ENCODE results near the gene SORCS1.

SORCS1 gene

DNA sequence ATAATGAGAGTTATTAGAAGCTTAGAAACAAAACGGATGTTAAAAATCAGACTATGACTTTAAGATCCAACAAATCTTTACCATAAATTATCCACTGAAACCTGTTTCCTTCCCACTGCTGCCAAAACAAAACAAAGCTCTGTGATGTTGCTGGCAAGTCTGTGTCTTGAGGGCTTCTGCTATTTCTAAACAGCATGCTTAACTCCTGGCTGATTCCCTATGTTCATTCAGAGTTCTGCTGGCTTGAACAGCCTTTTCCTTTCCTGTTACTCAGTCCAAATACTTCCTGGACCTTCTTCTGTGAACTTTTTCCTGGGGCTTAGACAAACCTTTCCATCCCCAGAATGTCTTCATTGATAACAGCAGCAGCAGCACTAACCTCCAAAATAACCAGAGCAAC is 448.1 kb downstream of the SORCS1 start:
- DNase-seq = no peak

- no peak for DNase-seq
Observed at GRCh38 chr10:106714734-106715555, 449.6 kb downstream of the SORCS1 start.

DNA sequence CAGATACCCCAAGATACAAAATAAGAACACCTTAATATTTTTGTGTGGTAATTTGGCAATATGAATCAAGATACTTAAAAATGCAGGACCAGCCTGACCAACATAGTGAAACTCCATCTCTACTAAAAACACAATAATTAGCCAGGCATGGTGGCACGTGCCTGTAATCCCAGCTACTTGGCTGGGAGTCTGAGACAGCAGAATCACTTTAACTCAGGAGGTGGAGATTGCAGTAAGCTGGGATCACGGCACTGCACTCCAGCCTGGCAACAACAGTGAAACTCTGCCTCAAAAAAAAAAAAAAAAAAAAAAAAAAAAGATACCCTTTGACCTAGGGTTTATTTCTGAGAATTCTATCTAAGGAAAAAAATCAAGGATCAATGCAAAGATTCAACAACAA is 450.7 kb downstream of the SORCS1 start:
- no peak for DNase-seq

GRCh38 chr10:106712988-106713387 is 451.5 kb downstream of the SORCS1 start:
- no peak for DNase-seq

DNA sequence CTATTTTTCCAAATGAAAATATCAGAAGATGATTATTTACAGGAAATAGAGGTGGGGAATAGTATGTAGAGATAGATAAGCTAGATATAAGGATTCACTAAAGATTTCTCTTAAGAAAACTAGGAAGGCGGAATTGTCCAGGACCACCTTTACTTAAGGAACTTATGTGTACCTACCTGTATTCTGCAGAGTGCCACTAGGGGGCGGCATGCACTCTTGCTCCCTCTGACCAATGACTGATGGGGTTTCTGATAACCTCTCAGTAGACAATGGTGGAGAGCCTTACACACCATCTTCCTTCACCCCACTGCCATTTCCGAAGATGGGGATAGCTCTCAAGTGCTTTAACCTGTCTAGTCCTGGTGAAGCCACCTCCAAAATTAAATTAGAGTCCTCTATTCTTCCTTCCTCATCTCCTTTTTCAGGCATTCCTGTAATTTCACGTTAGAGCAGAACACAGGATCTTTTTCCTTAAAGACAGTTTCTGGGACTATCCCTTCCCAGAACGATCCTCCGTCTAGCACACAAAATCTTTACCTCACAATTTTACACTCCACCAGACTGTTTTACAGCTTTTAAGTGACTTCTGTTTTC is 453.1 kb downstream of the SORCS1 start:
- DNase-seq = no peak

- no peak for DNase-seq
Observed at GRCh38 chr10:106708506-106708905, 456.0 kb downstream of the SORCS1 start.

- no peak for DNase-seq
Observed at GRCh38 chr10:106707657-106708056, 456.8 kb downstream of the SORCS1 start.

GRCh38 chr10:106706127-106706526 is 458.4 kb downstream of the SORCS1 start:
- DNase-seq = no peak

DNA sequence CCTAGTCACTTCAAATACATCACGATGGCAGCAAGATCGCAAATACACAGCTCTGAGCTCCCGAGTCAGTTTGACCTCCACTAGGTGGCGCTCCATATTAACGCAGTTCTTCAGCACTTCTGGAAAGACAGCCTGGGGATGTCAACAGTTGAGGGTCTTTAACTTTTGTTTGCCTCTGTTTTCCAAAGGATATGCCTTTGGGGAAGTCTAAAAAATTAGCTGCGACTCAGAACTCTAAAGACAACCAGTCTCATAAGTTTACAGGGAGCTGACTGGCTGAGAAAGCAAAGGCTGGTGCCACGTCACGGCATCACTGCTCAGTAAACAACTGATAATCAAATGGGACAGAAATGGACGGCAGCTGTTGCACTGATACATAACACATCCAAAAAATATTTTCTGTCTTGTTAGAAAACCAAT is 458.8 kb downstream of the SORCS1 start:
- no peak for DNase-seq

DNA sequence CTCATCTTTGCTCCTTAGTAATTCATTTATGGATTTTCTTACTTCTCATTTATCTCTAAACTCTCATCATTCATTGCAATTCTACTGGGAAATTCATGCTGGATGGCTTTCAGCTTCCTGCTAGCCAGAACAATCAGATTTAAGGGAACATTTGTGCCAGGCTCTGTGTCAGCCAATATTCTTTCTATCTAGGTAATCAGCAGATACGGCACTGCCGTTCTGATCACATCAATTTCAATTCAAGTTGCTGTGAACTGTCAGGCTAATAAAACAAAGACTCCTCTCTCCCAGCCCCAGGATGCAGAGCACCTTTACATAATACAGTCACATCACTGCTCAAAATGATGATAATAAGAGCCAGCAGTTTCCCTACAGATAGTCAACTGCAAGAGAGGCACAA is 468.3 kb downstream of the SORCS1 start:
- DNase-seq = no peak

DNA sequence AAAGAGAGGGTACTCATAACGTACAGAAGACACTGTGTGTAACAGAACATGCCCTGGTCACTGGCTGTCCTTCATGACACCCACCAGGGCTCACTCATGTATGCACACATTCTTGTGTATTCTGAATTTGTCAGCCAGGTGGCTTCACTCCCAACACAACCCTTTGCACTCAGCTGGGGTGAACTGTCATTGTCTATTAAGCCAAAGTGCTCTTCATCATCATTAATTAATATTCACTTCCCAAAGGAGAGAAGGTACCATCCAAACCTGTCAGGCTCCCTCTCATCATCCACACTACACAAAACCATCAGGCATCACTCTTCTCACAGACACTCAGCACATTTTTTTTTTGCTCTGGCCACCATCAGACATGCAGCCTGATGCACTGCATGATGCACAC is 469.8 kb downstream of the SORCS1 start:
- no peak for DNase-seq

DNA sequence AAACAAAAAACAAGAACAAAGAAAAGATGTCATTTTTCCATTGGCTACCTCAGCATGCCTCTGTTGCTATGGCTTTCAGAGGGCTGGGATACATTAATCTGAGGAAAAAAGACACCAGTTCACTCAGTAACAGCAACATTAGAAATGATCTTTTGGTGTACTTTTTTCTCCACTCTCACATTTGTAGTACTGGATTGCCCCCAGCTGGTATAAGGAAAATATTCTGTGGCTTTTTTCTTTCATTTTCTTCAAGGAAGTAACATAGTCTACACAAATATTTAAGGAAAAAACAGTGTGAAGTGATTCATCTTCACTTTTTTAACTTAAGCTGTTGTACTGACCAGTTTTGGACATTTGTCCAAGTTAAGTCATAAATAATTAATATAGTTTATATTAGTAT is 482.3 kb downstream of the SORCS1 start:
- DNase-seq = no peak

GRCh38 chr10:106680061-106680460 is 484.4 kb downstream of the SORCS1 start:
- DNase-seq = no peak

DNA sequence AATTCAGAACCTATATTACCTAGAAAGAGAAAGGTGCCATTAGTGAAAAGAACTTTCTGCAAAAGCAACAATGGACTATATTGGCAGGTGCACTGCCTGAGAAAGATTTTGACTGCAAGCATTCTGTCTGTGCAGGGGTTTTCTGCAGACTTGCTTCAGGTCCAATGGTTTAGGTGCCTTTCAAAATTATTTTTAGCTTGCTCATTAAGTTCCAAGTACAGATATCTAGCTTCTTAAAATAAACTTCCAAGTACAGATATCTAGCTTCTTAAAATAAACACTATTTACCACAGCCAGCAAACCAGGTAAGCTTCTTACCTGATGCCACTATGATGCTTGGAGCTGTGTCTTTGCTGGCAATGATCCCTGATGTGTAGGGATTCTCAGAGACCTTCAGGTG is 485.2 kb downstream of the SORCS1 start:
- DNase-seq = no peak

DNA sequence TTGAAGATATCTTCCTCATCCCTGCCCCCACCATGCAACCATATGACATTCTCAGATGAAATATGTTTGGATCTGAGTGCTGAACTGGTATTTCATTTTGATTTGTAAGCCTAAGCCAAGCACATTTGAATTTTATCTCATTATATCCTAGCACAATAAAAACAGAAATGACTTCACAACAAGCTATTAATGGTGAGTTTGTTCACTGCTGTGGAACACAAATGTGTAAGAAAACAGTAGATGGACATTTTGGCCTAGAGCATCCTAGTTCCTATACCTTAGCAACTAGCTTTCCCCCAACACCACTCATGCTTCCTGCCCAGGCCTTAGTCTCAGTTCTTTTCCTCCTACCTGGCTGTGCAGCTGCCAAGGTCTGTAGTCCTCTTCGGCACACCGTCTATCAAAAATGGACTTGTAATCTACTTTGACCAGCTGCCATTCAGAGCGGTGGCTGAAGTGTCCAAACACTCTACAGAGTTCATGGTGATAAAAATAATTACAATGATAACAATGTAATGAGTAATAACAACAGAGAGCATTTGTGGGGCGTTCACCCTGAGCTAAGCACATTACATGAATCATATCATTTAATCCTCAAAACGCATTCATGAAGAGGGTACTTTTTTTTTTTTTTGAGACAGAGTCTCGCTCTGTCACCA is 491.9 kb downstream of the SORCS1 start:
- no peak for DNase-seq

GRCh38 chr10:106661767-106662140 is 502.8 kb downstream of the SORCS1 start:
- DNase-seq = no peak

DNA sequence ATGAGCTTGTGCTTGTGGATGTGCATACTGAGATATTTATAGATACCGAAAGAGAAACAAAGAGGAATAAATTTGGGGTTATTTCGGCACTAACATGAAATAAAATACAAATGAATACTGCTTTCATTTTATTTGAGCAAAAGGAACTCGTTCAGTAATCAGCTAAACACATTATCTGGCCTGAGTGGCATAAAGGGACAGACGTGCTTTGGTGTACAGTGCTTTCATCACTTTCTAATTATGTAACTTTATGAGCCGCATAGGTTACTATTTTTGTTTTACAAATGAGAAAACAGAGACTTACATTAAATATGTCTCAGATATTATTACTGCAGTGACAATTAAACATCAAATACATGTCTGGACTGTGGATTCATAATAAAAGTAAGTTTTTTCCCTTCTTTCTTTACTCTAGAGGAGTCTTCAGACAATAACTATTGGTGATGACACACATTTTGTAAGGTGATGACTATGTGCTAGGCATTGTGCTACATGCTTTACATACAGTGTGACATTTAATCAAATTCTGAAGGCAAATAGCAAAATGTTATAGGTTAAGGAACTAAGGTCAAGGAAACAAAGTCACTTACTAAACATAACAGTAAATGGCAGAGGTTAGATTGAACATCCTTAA is 503.3 kb downstream of the SORCS1 start:
- no peak for DNase-seq

DNA sequence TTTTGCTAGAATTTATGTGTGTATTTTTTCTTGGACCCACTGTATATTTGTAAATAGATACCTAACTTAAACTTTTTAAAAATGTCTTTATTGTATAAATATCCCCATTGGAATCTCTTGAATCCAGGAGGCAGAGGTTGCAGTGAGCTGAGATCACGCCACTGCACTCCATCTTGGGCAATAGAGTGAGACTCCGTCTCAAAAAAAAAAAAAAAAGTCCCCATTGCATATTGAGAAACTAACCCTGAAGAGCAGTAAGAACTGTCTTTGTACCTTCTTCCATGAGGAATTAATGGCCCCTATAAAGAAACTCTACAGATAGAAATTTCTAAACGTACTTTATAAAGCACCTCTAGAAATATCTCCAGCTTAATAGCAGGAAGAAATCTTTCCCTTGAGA is 504.0 kb downstream of the SORCS1 start:
- DNase-seq = no peak

DNA sequence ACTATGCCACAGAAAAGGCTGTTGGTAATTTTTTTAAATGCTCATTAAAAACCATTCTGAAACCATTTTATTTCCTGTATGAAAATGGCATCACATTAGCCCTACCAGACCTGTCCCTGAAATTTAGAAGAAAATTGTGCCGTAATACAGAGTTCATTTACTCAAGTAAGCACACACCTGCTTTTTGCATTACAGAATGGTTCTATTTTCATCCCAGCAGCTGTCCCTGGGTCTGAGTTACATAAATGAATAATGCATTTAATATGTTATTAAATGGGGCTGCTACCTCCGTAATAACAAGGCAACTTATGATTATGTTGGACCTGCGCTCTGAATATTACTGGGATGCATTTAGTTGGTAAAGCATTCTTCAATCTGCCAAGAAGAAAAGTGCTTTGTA is 508.9 kb downstream of the SORCS1 start:
- no peak for DNase-seq

DNA sequence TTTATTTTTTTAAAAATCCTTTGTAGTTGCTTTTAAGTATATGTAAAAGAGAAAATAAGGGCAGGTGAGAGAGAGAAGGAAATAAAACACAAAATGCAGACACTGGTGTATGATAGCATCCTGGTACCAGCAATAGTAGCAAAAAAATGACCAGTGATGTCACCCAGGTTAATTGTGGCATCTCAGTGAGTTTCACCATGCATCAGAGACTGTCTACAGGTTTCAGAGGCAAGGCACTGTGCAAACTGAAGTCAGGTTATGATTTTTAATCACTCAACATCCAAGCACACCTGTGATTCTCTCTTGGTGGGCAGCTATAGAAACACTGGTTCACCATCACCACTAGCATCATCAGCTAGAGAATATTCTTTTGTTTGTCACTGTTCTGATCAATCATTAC is 509.3 kb downstream of the SORCS1 start:
- no peak for DNase-seq

DNA sequence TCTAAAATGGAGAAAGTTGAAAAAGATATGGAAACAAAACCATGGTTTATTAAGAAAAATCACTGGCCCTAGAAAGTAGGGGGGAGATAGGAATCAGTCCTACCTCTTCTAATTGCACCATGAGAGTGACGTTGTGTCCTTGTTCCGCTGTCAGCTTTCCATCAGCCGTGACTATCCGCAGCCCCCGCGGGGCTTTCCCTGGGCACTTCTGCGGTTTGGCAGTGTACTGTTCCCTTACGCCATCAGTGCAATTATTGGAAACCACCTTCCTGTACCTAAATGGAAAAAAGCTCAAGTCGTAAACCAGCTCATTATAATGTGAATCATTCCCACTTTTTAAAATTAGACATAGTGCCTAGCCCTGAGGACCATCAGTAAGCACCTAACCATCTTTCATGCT is 512.2 kb downstream of the SORCS1 start:
- no peak for DNase-seq

- no peak for DNase-seq
Observed at GRCh38 chr10:106648534-106649481, 515.7 kb downstream of the SORCS1 start.

DNA sequence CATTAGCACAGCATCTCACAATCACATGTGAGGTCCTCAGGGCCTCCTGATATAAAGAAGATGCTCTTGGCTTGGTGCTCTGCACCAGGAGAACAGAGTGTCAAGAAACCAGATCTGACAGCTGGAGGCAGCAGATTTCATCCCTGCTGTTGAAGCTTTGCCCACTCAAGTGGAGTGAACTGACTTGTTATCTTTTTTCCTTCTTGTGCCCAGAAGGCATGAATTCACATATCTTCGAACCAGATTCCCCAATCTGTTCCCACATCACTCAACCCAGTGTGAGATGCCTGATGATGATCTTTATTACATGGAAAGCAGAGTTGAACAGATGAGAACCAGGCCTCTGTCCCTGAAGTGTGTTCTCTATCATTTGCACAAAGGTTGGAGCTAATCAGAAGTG is 521.0 kb downstream of the SORCS1 start:
- DNase-seq = no peak

Data from activated CD4-positive, alpha-beta T cell treated with anti-CD3 and anti-CD28 coated beads for 1 hour (primary cell).